GM12878 (cell line): ENCODE data around the gene PRKG1.

Experiments used
- FOS ChIP-seq: IDR thresholded peaks from 3 replicates; pipeline ENCODE4 v1.6.1; 2011; ENCODE audit warnings: borderline replicate concordance; ENCODE audit not compliant: insufficient read length; ENCODE audit errors: extremely low read depth
- POLR2A ChIP-seq: IDR thresholded peaks from 2 replicates; pipeline ENCODE4 v1.6.1; 2011; ENCODE audit warnings: low read depth, mild to moderate bottlenecking, low read length
- YY1 ChIP-seq: IDR thresholded peaks from 2 replicates; pipeline ENCODE4 v1.6.1; 2011; ENCODE audit warnings: low read depth, mild to moderate bottlenecking, low read length
- TF ChIP-seq, protein P1 (sequence below), 3 experiments: IDR thresholded peaks in 2 of 3; conservative IDR thresholded peaks in 1 of 3; 2 replicates each; pipeline ENCODE4 v1.5.1; 2011; ENCODE audit warnings: low read depth in 3 of 3, low read length in 3 of 3, mild to moderate bottlenecking in 3 of 3, control low read depth in 2 of 3, moderate library complexity in 2 of 3, inconsistent platforms in 1 of 3, mixed read lengths in 1 of 3; ENCODE audit not compliant: control insufficient read depth in 2 of 3, insufficient read depth in 1 of 3; ENCODE audit errors: extremely low read depth in 1 of 3
- TF ChIP-seq, protein P2 (sequence below): IDR thresholded peaks from 2 replicates; pipeline ENCODE4 v1.6.1; 2011; ENCODE audit warnings: low read depth, low read length, improper control_type of control experiment, borderline replicate concordance

DNA sequence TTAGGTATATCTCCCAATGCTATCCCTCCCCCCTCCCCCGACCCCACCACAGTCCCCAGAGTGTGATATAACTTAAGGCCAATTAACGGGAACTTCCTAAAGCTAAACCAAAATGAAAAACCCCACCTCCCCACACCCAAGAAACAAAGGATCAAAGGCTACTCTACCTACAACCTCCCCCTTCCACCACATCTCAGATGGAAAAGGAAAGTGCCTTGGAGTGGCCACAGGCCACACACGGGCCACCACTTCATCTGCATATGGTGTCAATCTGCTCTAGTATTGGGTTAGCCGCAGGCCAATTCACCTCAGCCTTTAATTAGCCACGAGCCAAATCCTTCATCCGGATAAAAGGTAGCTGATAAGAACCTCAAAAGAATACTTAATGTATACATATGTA lies 605.6 kb downstream of the PRKG1 start:
- TF ChIP-seq POLR2A (no peak), FOS (no peak), YY1 (no peak)
- TF ChIP-seq, protein P1, sequence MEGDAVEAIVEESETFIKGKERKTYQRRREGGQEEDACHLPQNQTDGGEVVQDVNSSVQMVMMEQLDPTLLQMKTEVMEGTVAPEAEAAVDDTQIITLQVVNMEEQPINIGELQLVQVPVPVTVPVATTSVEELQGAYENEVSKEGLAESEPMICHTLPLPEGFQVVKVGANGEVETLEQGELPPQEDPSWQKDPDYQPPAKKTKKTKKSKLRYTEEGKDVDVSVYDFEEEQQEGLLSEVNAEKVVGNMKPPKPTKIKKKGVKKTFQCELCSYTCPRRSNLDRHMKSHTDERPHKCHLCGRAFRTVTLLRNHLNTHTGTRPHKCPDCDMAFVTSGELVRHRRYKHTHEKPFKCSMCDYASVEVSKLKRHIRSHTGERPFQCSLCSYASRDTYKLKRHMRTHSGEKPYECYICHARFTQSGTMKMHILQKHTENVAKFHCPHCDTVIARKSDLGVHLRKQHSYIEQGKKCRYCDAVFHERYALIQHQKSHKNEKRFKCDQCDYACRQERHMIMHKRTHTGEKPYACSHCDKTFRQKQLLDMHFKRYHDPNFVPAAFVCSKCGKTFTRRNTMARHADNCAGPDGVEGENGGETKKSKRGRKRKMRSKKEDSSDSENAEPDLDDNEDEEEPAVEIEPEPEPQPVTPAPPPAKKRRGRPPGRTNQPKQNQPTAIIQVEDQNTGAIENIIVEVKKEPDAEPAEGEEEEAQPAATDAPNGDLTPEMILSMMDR (IDR thresholded peaks at IDR 0.05 in 2 of 3, conservative IDR thresholded peaks at IDR 0.05 in 1 of 3; ENCODE audit: control insufficient read depth in 2 of 3, extremely low read depth in 1 of 3, insufficient read depth in 1 of 3, low read depth in 3 of 3, low read length in 3 of 3), result no peak
- TF ChIP-seq, protein P2, sequence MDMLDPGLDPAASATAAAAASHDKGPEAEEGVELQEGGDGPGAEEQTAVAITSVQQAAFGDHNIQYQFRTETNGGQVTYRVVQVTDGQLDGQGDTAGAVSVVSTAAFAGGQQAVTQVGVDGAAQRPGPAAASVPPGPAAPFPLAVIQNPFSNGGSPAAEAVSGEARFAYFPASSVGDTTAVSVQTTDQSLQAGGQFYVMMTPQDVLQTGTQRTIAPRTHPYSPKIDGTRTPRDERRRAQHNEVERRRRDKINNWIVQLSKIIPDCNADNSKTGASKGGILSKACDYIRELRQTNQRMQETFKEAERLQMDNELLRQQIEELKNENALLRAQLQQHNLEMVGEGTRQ, result no peak
